Measurements from ENCODE around the gene RNF103. TPM values are rescaled to one million over a fixed set of nuclear protein-coding genes. Genes with fewer than 3 reads are reported as not detected.

Gene RNF103
- total RNA-seq, 4 donors from 2014 or later: 29.6 to 32.6 (median 31.5) TPM

GRCh38 chr2:86566158-86566820, 57.4 kb downstream of the RNF103 start:
- no peak for TF ChIP-seq CTCF (IDR thresholded peaks at IDR 0.05; ENCODE audit: low read depth)

- no peak for TF ChIP-seq CTCF (IDR thresholded peaks at IDR 0.05; ENCODE audit: low read depth)
Observed at GRCh38 chr2:86563650-86564061, 60.0 kb downstream of the RNF103 start.

- no peak for TF ChIP-seq CTCF (IDR thresholded peaks at IDR 0.05; ENCODE audit: low read depth)
Observed at GRCh38 chr2:86562922-86563649, 60.6 kb downstream of the RNF103 start, which contains the start of gene CHMP3. Gene CHMP3 (minus strand): TSS chr2:86563443. CDS start chr2:86563348, 95 bp downstream.

GRCh38 chr2:86562485-86562921, 61.2 kb downstream of the RNF103 start:
- TF ChIP-seq CTCF (IDR thresholded peaks at IDR 0.05; ENCODE audit: low read depth): no peak

GRCh38 chr2:86557836-86558235, 65.8 kb downstream of the RNF103 start:
- no peak for TF ChIP-seq CTCF (IDR thresholded peaks at IDR 0.05; ENCODE audit: low read depth)

GRCh38 chr2:86556508-86556907, 67.2 kb downstream of the RNF103 start:
- TF ChIP-seq CTCF (IDR thresholded peaks at IDR 0.05; ENCODE audit: low read depth): no peak

Other genes with a start within 250 kb of the RNF103 start
- gene KDM3A, start 182.5 kb downstream of the RNF103 start, total RNA-seq: 10 to 100 TPM; 45.7 to 57.7 (median 51.5) TPM
- gene CHMP3, start 60.4 kb downstream of the RNF103 start, total RNA-seq: 100 to 1,000 TPM; 103 to 228 (median 130) TPM
- gene RMND5A, start 96.4 kb upstream of the RNF103 start, total RNA-seq: 10 to 100 TPM; 44.2 to 79.4 (median 59.2) TPM
- 1 to 10 TPM in 2 of 4 donors, under 1 TPM in 1, not detected in 1; 0.82 to 1.5 (median 1.3) TPM for gene CD8A, start 167.0 kb upstream of the RNF103 start, total RNA-seq
- 1 to 10 TPM in 1 of 4 donors, under 1 TPM in 1, not detected in 2; 0.88 to 3.9 TPM for gene CD8B, start 238.0 kb upstream of the RNF103 start, total RNA-seq

Data from subcutaneous adipose tissue (tissue), 4 donors.